Naive thymus-derived CD4-positive, alpha-beta T cell (primary cell): ENCODE results near the gene EXOSC3. TPM values are rescaled to one million over a fixed set of nuclear protein-coding genes. Genes with fewer than 3 reads are reported as not detected.

Experiments used
- ATAC-seq: fragments of 150-1000 bp; cut with Tn5 transposase; 2 replicates; pipeline ENCODE4 v1.10.0; 2021; ENCODE audit warnings: mild to moderate bottlenecking, moderate library complexity
- CTCF ChIA-PET: fragments of 350-600 bp; sonication (Branson Sonifier 250); formaldehyde crosslinking; loops from one replicate; lab custom pipeline; 2021; ENCODE audit warnings: antibody characterized with exemption; lab: Charles Lee
- POLR2A ChIA-PET: fragments of 350-600 bp; sonication (Branson Sonifier 250); formaldehyde crosslinking; loops from one replicate; lab custom pipeline; 2021; ENCODE audit warnings: antibody characterized with exemption, inconsistent platforms; lab: Charles Lee
- DNase-seq, 9 donors: peaks; one replicate each; pipeline versions ENCODE4 v3.0.0 to v3.0.0-alpha.2; 2020 to 2022; ENCODE audit warnings: mixed read lengths in 1 of 9
- H3K27ac ChIP-seq: one replicate; pipeline ENCODE4 v1.7.0; 2013; ENCODE audit warnings: mild to moderate bottlenecking, low read depth, low read length, moderate library complexity
- H3K27me3 ChIP-seq, 2 donors: one replicate each; pipeline ENCODE4 v1.7.0; 2013; ENCODE audit warnings: low read length in 2 of 2, mild to moderate bottlenecking in 2 of 2, moderate library complexity in 2 of 2; ENCODE audit not compliant: control insufficient read depth in 2 of 2, insufficient read depth in 2 of 2
- H3K36me3 ChIP-seq, 3 experiments: 1 replicate in 2 of 3; 2 replicates in 1 of 3; pipeline ENCODE4 v1.7.0; 2013; ENCODE audit warnings: low read length in 3 of 3, mild to moderate bottlenecking in 3 of 3, moderate library complexity in 1 of 3; ENCODE audit not compliant: insufficient read depth in 3 of 3, control insufficient read depth in 2 of 3
- H3K4me1 ChIP-seq, 2 donors: one replicate each; pipeline ENCODE4 v1.7.0; 2013; ENCODE audit warnings: low read length in 2 of 2, mild to moderate bottlenecking in 2 of 2, moderate library complexity in 1 of 2; ENCODE audit not compliant: control insufficient read depth in 2 of 2, insufficient read depth in 2 of 2
- H3K4me3 ChIP-seq: 2 replicates; pipeline ENCODE4 v1.7.0; 2013; ENCODE audit warnings: mild to moderate bottlenecking, low read length
- H3K9me3 ChIP-seq, 3 experiments: 1 replicate in 2 of 3; 2 replicates in 1 of 3; pipeline ENCODE4 v1.7.0; 2013; ENCODE audit warnings: low read length in 3 of 3; ENCODE audit not compliant: control insufficient read depth in 2 of 3
- H3K27ac Mint-ChIP-seq, 9 donors: one replicate each; pipeline ENCODE4 v1.8.0; 2020 to 2022; ENCODE audit warnings: mixed read lengths in 9 of 9, mild to moderate bottlenecking in 8 of 9, moderate library complexity in 5 of 9, inconsistent platforms in 2 of 9
- H3K27me3 Mint-ChIP-seq, 5 donors: one replicate each; pipeline ENCODE4 v1.8.0; 2021 to 2022; ENCODE audit warnings: mixed read lengths in 5 of 5, mild to moderate bottlenecking in 1 of 5
- H3K36me3 Mint-ChIP-seq, 5 donors: one replicate each; pipeline ENCODE4 v1.8.0; 2020 to 2022; ENCODE audit warnings: mixed read lengths in 5 of 5, mild to moderate bottlenecking in 3 of 5, inconsistent platforms in 1 of 5
- H3K4me1 Mint-ChIP-seq, 7 donors: one replicate each; pipeline ENCODE4 v1.8.0; 2020 to 2022; ENCODE audit warnings: mixed read lengths in 7 of 7, mild to moderate bottlenecking in 3 of 7, inconsistent platforms in 1 of 7
- H3K4me3 Mint-ChIP-seq, 10 donors: one replicate each; pipeline ENCODE4 v1.8.0; 2020 to 2022; ENCODE audit warnings: mild to moderate bottlenecking in 10 of 10, mixed read lengths in 10 of 10, moderate library complexity in 6 of 10, inconsistent platforms in 2 of 10
- H3K9me3 Mint-ChIP-seq, 11 donors: one replicate each; pipeline ENCODE4 v1.8.0; 2020 to 2022; ENCODE audit warnings: mixed read lengths in 11 of 11, mild to moderate bottlenecking in 4 of 11, inconsistent platforms in 1 of 11, moderate library complexity in 1 of 11
- intact Hi-C, 2 donors: fragments of 100-400 bp; cut with micrococcal nuclease; formaldehyde crosslinking; loops; one replicate each; pipeline ENCODE4 v1.15.1; 2023
- polyA plus RNA-seq, 2 donors: library from polyadenylated mRNA; unstranded; fragments of 300-500 nt; fragmentation: Illumina TruSeq; gene quantifications; one replicate each; pipeline ENCODE4 v1.2.3, GENCODE V29; 2021
- total RNA-seq, 6 experiments: library from RNA in 5 of 6; stranded (reverse) in 5 of 6; gene quantifications; 1 replicate in 5 of 6; 2 replicates in 1 of 6; pipeline ENCODE4 v1.2.3 and lab custom pipeline; 2021 to 2026

EXOSC3 gene
- total and polyA plus RNA-seq, 7 experiments from 2014 or later: 17.2 to 66.1 (median 39.7) TPM

GRCh38 chr9:37787059-37787458 lies 2.2 kb upstream of the EXOSC3 start:
- Histone ChIP-seq H3K4me1 (peaks cover 18 to 21% of the 10 kb centered on the region in 2 donors), H3K27me3 (no peaks in the 10 kb centered on the region), H3K27ac (no peak overlapping the region), H3K36me3 (peaks cover 0 to 20% (median 2%) of the 10 kb centered on the region in 3 experiments), H3K9me3 (no peaks in the 10 kb centered on the region), H3K4me3 (no peak overlapping the region)
- no peak for DNase-seq
- no peak overlapping the region for H3K27ac Mint-ChIP-seq
- peaks cover 0 to 7% (median 0%) of the 10 kb centered on the region in 5 donors for H3K27me3 Mint-ChIP-seq
- ChIA-PET CTCF (no interaction called here), POLR2A (no interaction called here)
- no peak for ATAC-seq
- intact Hi-C loops: no loop called here
- peaks cover 18 to 40% (median 26%) of the 10 kb centered on the region in 7 donors for H3K4me1 Mint-ChIP-seq
- peaks cover 10 to 23% (median 12%) of the 10 kb centered on the region in 5 donors for H3K36me3 Mint-ChIP-seq
- peaks cover 0 to 4% (median 0%) of the 10 kb centered on the region in 11 donors for H3K9me3 Mint-ChIP-seq
- peak overlapping the region in 1 of 10 donors; percentile 39 for H3K4me3 Mint-ChIP-seq

DNA sequence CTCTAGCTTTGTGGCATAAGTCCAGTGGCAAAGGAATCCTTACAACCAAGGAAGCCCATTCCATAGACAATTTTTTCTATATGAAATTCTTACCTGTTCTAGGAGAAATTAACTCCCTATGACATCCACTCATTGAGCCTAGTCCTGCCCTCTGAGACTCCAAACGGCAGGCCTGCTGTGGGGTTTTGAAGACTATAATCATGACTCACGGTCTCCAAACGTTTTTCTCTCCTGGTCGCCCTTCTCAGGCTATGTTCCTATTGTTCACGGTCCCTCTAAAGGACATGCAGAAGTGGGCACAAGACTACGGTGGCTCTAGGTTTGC lies 611 bp downstream of the EXOSC3 start:
- H3K27me3 ChIP-seq: no peaks in the 10 kb centered on the region
- Mint-ChIP-seq H3K4me1 (peaks cover 18 to 50% (median 40%) of the 10 kb centered on the region in 7 donors), H3K27ac (peak overlapping the region; percentile 95 to 98 (median 96)), H3K9me3 (peaks cover 0 to 2% (median 0%) of the 10 kb centered on the region in 11 donors), H3K36me3 (peaks cover 7 to 20% (median 17%) of the 10 kb centered on the region in 5 donors), H3K27me3 (peaks cover 0 to 4% (median 0%) of the 10 kb centered on the region in 5 donors), H3K4me3 (peak overlapping the region; percentile 96 to 98 (median 97))
- CTCF ChIA-PET: no interaction called here
- POLR2A ChIA-PET: interaction anchor here (0.7 to 3.5 kb wide), 10 partner anchors 10 to 196 kb away, joined by 3 to 29 read pairs (median 7); partner anchors contain the start of genes DCAF10 and TRMT10B
- H3K36me3 ChIP-seq: peaks cover 4 to 47% (median 9%) of the 10 kb centered on the region in 3 experiments
- peaks cover 18 to 21% of the 10 kb centered on the region in 2 donors for H3K4me1 ChIP-seq
- H3K9me3 ChIP-seq: no peaks in the 10 kb centered on the region
- peak overlapping the region; percentile 92 for H3K4me3 ChIP-seq
- intact Hi-C loops: loop anchor here (1.0 to 2.0 kb wide), 2 partner anchors 120 to 1017 kb away; partner anchors contain the start of gene SLC25A51 (in 1 of the 2)
- ATAC-seq (no peak), DNase-seq (no peak)
- peak overlapping the region; percentile 85 for H3K27ac ChIP-seq

DNA sequence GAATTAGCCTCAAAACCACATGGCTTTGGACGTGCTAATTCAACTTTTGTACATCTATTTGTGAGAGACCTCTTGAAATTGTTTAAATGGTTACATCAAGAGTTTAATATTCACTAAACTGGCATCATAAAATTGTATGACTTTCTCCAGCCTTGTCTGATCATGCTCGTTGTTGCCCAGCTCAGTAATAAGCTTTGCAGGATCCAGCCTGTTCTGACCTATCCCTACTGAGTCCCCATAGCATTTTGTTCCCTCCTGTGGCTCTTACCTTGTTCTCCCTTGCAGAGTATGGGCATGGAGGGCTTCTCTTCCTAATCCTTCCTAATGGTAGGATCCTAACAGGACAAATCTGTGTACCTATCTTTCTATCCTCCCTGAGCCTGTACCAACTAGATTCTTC lies 6.3 kb downstream of the EXOSC3 start:
- Histone ChIP-seq H3K27me3 (no peaks in the 10 kb centered on the region), H3K36me3 (peaks cover 4 to 76% (median 13%) of the 10 kb centered on the region in 3 experiments), H3K4me1 (peaks cover 11 to 14% of the 10 kb centered on the region in 2 donors), H3K4me3 (no peak overlapping the region), H3K9me3 (no peaks in the 10 kb centered on the region), H3K27ac (no peak overlapping the region)
- Mint-ChIP-seq H3K27me3 (no peaks in the 10 kb centered on the region), H3K4me1 (peaks cover 8 to 30% (median 27%) of the 10 kb centered on the region in 7 donors), H3K4me3 (peak overlapping the region in 1 of 10 donors; percentile 51), H3K9me3 (no peaks in the 10 kb centered on the region), H3K36me3 (peaks cover 15 to 48% (median 29%) of the 10 kb centered on the region in 5 donors), H3K27ac (peak overlapping the region in 3 of 9 donors; percentile 9 to 34 (median 22))
- intact Hi-C loops: no loop called here
- POLR2A ChIA-PET: interaction anchor here (0.6 to 3.6 kb wide), 3 partner anchors 9 to 116 kb away, joined by 3 to 13 read pairs (median 5); partner anchors contain the start of gene DCAF10
- CTCF ChIA-PET: interaction anchor here (0.6 kb wide), 1 partner anchor 480 kb away, joined by 3 read pairs; no protein-coding TSS in a partner anchor
- ATAC-seq: no peak
- DNase-seq: no peak

GRCh38 chr9:37776328-37776727 lies 8.5 kb downstream of the EXOSC3 start:
- no peaks in the 10 kb centered on the region for H3K9me3 ChIP-seq
- no peaks in the 10 kb centered on the region for H3K4me1 ChIP-seq
- no peak overlapping the region for H3K4me3 ChIP-seq
- peaks cover 4 to 63% (median 9%) of the 10 kb centered on the region in 3 experiments for H3K36me3 ChIP-seq
- DNase-seq (no peak), ATAC-seq (no peak)
- no peaks in the 10 kb centered on the region for H3K9me3 Mint-ChIP-seq
- POLR2A ChIA-PET: interaction anchor here (1.0 kb wide), 1 partner anchor 9 kb away, joined by 3 read pairs; the partner anchor contains the start of gene EXOSC3
- H3K27me3 Mint-ChIP-seq: no peaks in the 10 kb centered on the region
- no peaks in the 10 kb centered on the region for H3K27me3 ChIP-seq
- no peak overlapping the region for H3K4me3 Mint-ChIP-seq
- H3K27ac ChIP-seq: no peak overlapping the region
- peaks cover 8 to 48% (median 23%) of the 10 kb centered on the region in 5 donors for H3K36me3 Mint-ChIP-seq
- peaks cover 0 to 11% (median 6%) of the 10 kb centered on the region in 7 donors for H3K4me1 Mint-ChIP-seq
- no peak overlapping the region for H3K27ac Mint-ChIP-seq
- CTCF ChIA-PET: no interaction called here
- intact Hi-C loops: no loop called here

DNA sequence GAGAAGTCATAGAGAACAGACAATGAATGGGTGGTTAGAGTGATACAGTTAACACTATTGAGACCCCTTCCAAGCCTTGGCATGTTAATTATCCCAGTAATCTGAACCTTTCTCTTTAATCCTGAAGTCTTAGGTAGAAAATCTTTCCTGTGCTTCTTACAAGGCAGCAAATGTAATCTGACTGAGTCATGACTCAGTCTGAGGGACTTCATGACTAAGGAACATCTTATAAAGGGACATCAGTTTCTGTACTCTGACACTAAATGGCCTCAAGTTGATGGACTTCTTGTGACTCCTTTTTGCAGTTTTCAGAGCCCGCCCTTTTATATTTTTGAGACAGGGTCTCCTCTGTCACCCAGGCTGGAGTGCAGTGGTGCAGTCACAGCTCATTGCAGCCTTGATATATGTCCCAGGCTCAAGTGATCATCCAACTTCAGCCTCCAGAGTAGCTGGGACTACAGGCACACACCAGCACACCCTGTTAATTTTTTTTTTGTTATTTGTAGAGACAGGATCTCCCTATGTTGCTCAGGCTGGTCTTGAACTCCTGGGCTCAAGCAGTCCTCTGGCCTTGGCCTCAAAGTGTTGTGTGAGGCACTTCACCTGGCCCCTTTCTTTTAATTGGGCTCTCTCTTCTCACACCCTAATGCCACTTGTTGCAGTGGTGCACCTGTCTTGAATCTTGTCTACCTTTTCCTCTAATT lies 9.5 kb downstream of the EXOSC3 start:
- Mint-ChIP-seq H3K27me3 (no peaks in the 10 kb centered on the region), H3K4me1 (peaks cover 0 to 5% (median 4%) of the 10 kb centered on the region in 7 donors), H3K9me3 (no peaks in the 10 kb centered on the region), H3K4me3 (no peak overlapping the region), H3K36me3 (peaks cover 8 to 52% (median 19%) of the 10 kb centered on the region in 5 donors), H3K27ac (peak overlapping the region in 3 of 9 donors; percentile 1 to 78 (median 43))
- DNase-seq: no peak
- Histone ChIP-seq H3K27me3 (no peaks in the 10 kb centered on the region), H3K27ac (no peak overlapping the region), H3K4me1 (no peaks in the 10 kb centered on the region), H3K36me3 (peaks cover 5 to 58% (median 9%) of the 10 kb centered on the region in 3 experiments), H3K4me3 (no peak overlapping the region), H3K9me3 (no peaks in the 10 kb centered on the region)
- no peak for ATAC-seq
- intact Hi-C loops: loop anchor here in 1 of 2 donors (2.0 kb wide), 1 partner anchor 19 kb away; no protein-coding TSS in a partner anchor
- ChIA-PET POLR2A (interaction anchor here (1.0 to 2.4 kb wide), 2 partner anchors 9 to 10 kb away, joined by 3 to 11 read pairs; partner anchors contain the start of gene EXOSC3), CTCF (no interaction called here)

DNA sequence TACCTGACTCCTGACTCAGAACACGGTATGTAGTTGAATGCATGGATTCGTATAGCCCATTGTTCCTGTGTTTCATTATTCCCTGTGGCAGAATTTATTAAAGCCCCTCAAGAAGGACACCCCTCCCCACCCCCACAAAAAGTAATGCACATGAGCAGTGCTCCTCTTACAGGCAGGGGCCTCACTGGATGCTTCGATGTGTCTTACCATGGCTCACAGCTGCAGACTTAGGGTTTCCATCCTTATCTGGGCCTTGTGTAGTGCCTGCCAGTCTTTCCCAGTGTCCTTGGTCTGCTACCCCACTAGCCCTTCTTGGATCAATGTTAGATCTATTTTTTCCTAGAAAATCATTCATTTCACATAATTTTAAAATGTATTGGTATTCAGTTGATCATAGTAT lies 14.9 kb downstream of the EXOSC3 start:
- Mint-ChIP-seq H3K27ac (peak overlapping the region in 5 of 9 donors; percentile 26 to 72 (median 56)), H3K9me3 (no peaks in the 10 kb centered on the region), H3K36me3 (peaks cover 0 to 50% (median 7%) of the 10 kb centered on the region in 5 donors), H3K4me1 (peaks cover 0 to 14% (median 2%) of the 10 kb centered on the region in 7 donors), H3K4me3 (no peak overlapping the region), H3K27me3 (no peaks in the 10 kb centered on the region)
- H3K9me3 ChIP-seq: no peaks in the 10 kb centered on the region
- no peaks in the 10 kb centered on the region for H3K4me1 ChIP-seq
- intact Hi-C loops: no loop called here
- H3K36me3 ChIP-seq: peaks cover 5 to 29% (median 5%) of the 10 kb centered on the region in 3 experiments
- ATAC-seq (no peak), DNase-seq (no peak)
- no peaks in the 10 kb centered on the region for H3K27me3 ChIP-seq
- no peak overlapping the region for H3K27ac ChIP-seq
- CTCF ChIA-PET: interaction anchor here (0.6 kb wide), 1 partner anchor 20 kb away, joined by 3 read pairs; no protein-coding TSS in a partner anchor
- POLR2A ChIA-PET: interaction anchor here (0.7 to 3.7 kb wide), 3 partner anchors 9 to 15 kb away, joined by 3 to 9 read pairs (median 5); partner anchors contain the start of gene EXOSC3
- H3K4me3 ChIP-seq: no peak overlapping the region
